Suprapubic skin (tissue), 4 donors: ENCODE data around the gene HAUS7. TPM values are rescaled to one million over a fixed set of nuclear protein-coding genes. Genes with fewer than 3 reads are reported as not detected.

Experiments
- DNase-seq, 2 donors: peaks; one replicate each; pipeline ENCODE4 v3.0.0-alpha.2; 2019; ENCODE audit warnings: low spot score in 2 of 2
- H3K27ac ChIP-seq: fragments of 200-600 bp; sonication (generic); one replicate; pipeline ENCODE4 v1.5.1; 2019
- H3K27me3 ChIP-seq: fragments of 200-600 bp; sonication (generic); one replicate; pipeline ENCODE4 v1.5.1; 2019
- H3K36me3 ChIP-seq: fragments of 200-600 bp; sonication (generic); one replicate; pipeline ENCODE4 v1.5.1; 2019
- H3K4me1 ChIP-seq: fragments of 200-600 bp; sonication (generic); one replicate; pipeline ENCODE4 v1.5.1; 2019
- H3K4me3 ChIP-seq: fragments of 200-600 bp; sonication (generic); one replicate; pipeline ENCODE4 v1.5.1; 2019; ENCODE audit warnings: mild to moderate bottlenecking
- H3K9me3 ChIP-seq: fragments of 200-600 bp; sonication (generic); one replicate; pipeline ENCODE4 v1.5.1; 2019
- CTCF ChIP-seq, 2 donors: fragments of 200-600 bp in 1 of 2; fragments of 450-650 bp in 1 of 2; sonication (generic) in 1 of 2; IDR thresholded peaks; one replicate each; pipeline ENCODE4 v1.5.1; 2016 to 2019; ENCODE audit warnings: antibody characterized with exemption in 2 of 2, mild to moderate bottlenecking in 1 of 2, moderate library complexity in 1 of 2
- EP300 ChIP-seq: sonication (generic); formaldehyde crosslinking; IDR thresholded peaks from one replicate; pipeline ENCODE4 v1.6.1; 2017; ENCODE audit warnings: antibody characterized with exemption
- POLR2A ChIP-seq, 2 donors: fragments of 450-650 bp; IDR thresholded peaks; one replicate each; pipeline ENCODE4 v1.6.1; 2017; ENCODE audit warnings: antibody characterized with exemption in 2 of 2, mild to moderate bottlenecking in 2 of 2, moderate library complexity in 2 of 2
- POLR2AphosphoS5 ChIP-seq, 3 donors: sonication (generic); formaldehyde crosslinking; IDR thresholded peaks; one replicate each; pipeline ENCODE4 v1.6.1; 2017; ENCODE audit warnings: antibody characterized with exemption in 3 of 3
- WGBS: methylation state at CpG from one replicate; pipeline ENCODE4 v1.1.5; 2018; 5-methylcytosine and 5-hydroxymethylcytosine counted together
- total RNA-seq, 4 donors: library from RNA; depleted of rRNA; stranded (reverse); fragments of >200 nt; gene quantifications; one replicate each; pipeline ENCODE4 v1.1.0, GENCODE V29; 2016

The HAUS7 gene
- total RNA-seq, 4 donors from 2014 or later = 16.4 to 43.4 (median 18.9) TPM

- no peaks in the 10 kb centered on the region for H3K9me3 ChIP-seq
- H3K27ac ChIP-seq = no peak within 1 kb of the TSS
- DNase-seq = no peak
- H3K4me3 ChIP-seq = no peak within 1 kb of the TSS
- no peaks in the 10 kb centered on the region for H3K4me1 ChIP-seq
- 87% methylated on average over 24 of the region's 29 CpGs for WGBS
- no peaks in the 10 kb centered on the region for H3K36me3 ChIP-seq
- no peaks in the 10 kb centered on the region for H3K27me3 ChIP-seq
- TF ChIP-seq EP300 (no peak), CTCF (IDR thresholded peaks at IDR 0.05) (no peak), POLR2A (IDR thresholded peaks at IDR 0.05) (no peak), POLR2AphosphoS5 (IDR thresholded peaks at IDR 0.05) (no peak)
Measured at GRCh38 chrX:153401133-153401764, 69.1 kb downstream of the HAUS7 start, which contains the start of gene PNMA6E. Gene PNMA6E (minus strand): TSS chrX:153401350. CDS start chrX:153398849, 2,501 bp downstream.

- H3K9me3 ChIP-seq = no peaks in the 10 kb centered on the region
- no peaks in the 10 kb centered on the region for H3K36me3 ChIP-seq
- H3K4me1 ChIP-seq = no peaks in the 10 kb centered on the region
- DNase-seq = no peak
- H3K27me3 ChIP-seq = no peaks in the 10 kb centered on the region
- no peak overlapping the region for H3K4me3 ChIP-seq
- no peak overlapping the region for H3K27ac ChIP-seq
- 81% methylated on average over 37 of the region's 60 CpGs for WGBS
- TF ChIP-seq POLR2AphosphoS5 (IDR thresholded peaks at IDR 0.05) (no peak), CTCF (IDR thresholded peaks at IDR 0.05) (peak; percentile 36 to 51)
Measured at GRCh38 chrX:153400146-153401132, 69.9 kb downstream of the HAUS7 start.

GRCh38 chrX:153398275-153398960, 72.0 kb downstream of the HAUS7 start:
- no peak overlapping the region for H3K27ac ChIP-seq
- no peaks in the 10 kb centered on the region for H3K27me3 ChIP-seq
- DNase-seq = no peak
- no peaks in the 10 kb centered on the region for H3K36me3 ChIP-seq
- H3K4me1 ChIP-seq = no peaks in the 10 kb centered on the region
- 86% methylated on average over 17 of the region's 17 CpGs for WGBS
- no peak overlapping the region for H3K4me3 ChIP-seq
- TF ChIP-seq POLR2A (IDR thresholded peaks at IDR 0.05) (no peak), CTCF (IDR thresholded peaks at IDR 0.05) (no peak), POLR2AphosphoS5 (IDR thresholded peaks at IDR 0.05) (no peak), EP300 (no peak)
- H3K9me3 ChIP-seq = no peaks in the 10 kb centered on the region

Other genes with a start within 250 kb of the HAUS7 start
- gene PNMA6F, start 148.8 kb downstream of the HAUS7 start, total RNA-seq = not detected
- 1 to 10 TPM; 2.3 to 4.3 (median 3.3) TPM for gene ZNF275, start 136.4 kb downstream of the HAUS7 start, total RNA-seq
- gene PNMA6E, start 69.2 kb downstream of the HAUS7 start, total RNA-seq = under 1 TPM in 1 of 4 donors, not detected in 3; 0.29 TPM
- under 1 TPM in 3 of 4 donors, not detected in 1; 0.26 to 0.38 (median 0.30) TPM for gene ZFP92, start 59.1 kb downstream of the HAUS7 start, total RNA-seq
- gene TREX2, start 24.5 kb downstream of the HAUS7 start, total RNA-seq = 10 to 100 TPM; 19.3 to 62.6 (median 50.7) TPM
- gene BGN, start 24.4 kb upstream of the HAUS7 start, total RNA-seq = 100 to 1,000 TPM in 1 of 4 donors, 10 to 100 TPM in 3; 24.9 to 108 (median 67.3) TPM
- not detected for gene ATP2B3, start 47.1 kb upstream of the HAUS7 start, total RNA-seq
- gene CCNQ, start 128.6 kb upstream of the HAUS7 start, total RNA-seq = 10 to 100 TPM; 16.4 to 33.2 (median 29.3) TPM
- under 1 TPM in 2 of 4 donors, not detected in 2; 0.19 to 0.48 TPM for gene DUSP9, start 176.6 kb upstream of the HAUS7 start, total RNA-seq
- 1 to 10 TPM; 1.2 to 1.8 (median 1.4) TPM for gene PNCK, start 203.2 kb upstream of the HAUS7 start, total RNA-seq
- gene SLC6A8, start 217.3 kb upstream of the HAUS7 start, total RNA-seq = 10 to 100 TPM; 26.1 to 74.1 (median 45.2) TPM